CD4-positive, alpha-beta T cell treated with Interferon gamma for 1 hour (primary cell): ENCODE measurements around the gene LYG1.
"Not testable (repeated sequence)": the region's sequence is repeated elsewhere in the genome, so short reads cannot be mapped to it uniquely, and the experiment has no call there.

Source experiments
- DNase-seq: peaks from one replicate; pipeline ENCODE4 v3.0.0-alpha.2; 2020

LYG1 gene

GRCh38 chr2:99301097-99301496 lies at the start of gene LYG1:
Gene LYG1 (minus strand): TSS chr2:99301197. CDS start chr2:99295670, 5,527 bp downstream.
- not testable (repeated sequence) for DNase-seq

- no peak for DNase-seq
Measured at GRCh38 chr2:99350194-99350593, 49.2 kb upstream of the LYG1 start.

GRCh38 chr2:99348173-99348572 lies 47.2 kb upstream of the LYG1 start:
- DNase-seq: no peak

DNA sequence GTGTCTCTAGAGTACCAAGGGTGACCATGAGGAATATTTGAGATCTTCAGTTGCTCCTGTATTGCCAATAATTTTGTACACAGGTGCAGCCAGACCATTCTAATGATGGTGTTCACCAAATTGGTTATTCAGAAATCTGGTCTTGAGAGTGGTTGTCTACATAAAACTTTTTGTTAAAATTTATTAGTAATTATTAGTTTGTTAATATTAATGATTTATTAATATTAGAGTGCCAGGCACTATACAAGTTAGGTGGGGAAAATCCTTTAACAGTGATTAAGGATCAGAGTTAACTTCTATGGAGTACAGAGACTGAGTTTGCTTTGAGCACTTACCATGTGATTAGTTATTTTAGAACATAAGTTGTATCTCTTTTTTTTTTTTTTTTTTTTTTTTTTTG lies 45.2 kb upstream of the LYG1 start:
- DNase-seq: no peak

- DNase-seq: not testable (repeated sequence)
Measured at GRCh38 chr2:99345446-99345845, 44.4 kb upstream of the LYG1 start.

DNA sequence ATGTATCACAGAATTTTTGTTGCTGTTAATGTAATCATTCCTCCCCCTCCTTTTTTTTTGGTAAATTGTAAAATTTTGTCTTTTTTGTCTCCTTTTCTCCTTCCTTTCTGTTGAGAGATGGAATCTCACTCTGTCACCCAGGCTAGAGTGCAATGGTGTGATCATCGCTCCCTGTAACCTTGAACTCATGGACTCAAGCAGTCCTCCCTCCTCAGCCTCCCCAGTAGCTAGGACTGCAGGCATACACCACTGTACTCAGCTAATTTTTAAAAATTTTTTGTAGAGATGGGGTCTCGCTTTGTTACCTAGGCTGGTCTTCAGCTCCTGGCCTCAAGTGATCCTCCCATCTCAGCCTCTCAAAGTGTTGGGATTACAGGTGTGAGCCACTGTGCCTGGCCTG lies 41.5 kb upstream of the LYG1 start:
- DNase-seq: no peak

DNA sequence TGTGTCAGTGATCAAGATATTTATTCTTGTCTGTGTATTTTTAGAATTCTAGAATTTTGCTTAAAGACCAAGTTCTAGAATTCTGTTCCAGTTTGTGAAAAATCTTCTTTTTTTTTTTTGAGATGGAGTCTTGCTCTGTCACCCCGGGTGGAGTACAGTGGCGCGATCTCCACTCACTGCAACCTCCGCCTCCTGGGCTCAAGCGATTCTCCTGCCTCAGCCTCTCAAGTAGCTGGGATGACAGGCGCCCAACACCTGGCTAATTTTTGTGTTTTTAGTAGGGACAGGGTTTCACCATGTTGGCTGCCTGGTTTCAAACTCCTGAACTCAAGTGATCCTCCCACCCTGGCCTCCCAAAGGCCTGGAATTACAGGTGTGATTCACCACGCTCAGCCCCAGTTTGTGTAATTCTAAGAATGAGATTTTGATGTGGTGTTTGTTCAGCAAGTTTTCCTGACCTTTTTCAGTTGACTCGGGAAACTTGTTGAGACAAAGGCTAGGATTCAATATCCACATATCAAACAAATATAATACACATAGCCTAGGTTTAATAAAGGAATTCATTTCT lies 39.8 kb upstream of the LYG1 start:
- no peak for DNase-seq

- no peak for DNase-seq
Measured at GRCh38 chr2:99338029-99338585, 37.1 kb upstream of the LYG1 start.

- peak; percentile 96 for DNase-seq
Measured at GRCh38 chr2:99337113-99338028, 36.4 kb upstream of the LYG1 start, which contains the start of gene EIF5B. Gene EIF5B (plus strand): TSS chr2:99337389. CDS start chr2:99337555, 166 bp downstream.

GRCh38 chr2:99336804-99337112 lies 35.8 kb upstream of the LYG1 start:
- DNase-seq: no peak

DNA sequence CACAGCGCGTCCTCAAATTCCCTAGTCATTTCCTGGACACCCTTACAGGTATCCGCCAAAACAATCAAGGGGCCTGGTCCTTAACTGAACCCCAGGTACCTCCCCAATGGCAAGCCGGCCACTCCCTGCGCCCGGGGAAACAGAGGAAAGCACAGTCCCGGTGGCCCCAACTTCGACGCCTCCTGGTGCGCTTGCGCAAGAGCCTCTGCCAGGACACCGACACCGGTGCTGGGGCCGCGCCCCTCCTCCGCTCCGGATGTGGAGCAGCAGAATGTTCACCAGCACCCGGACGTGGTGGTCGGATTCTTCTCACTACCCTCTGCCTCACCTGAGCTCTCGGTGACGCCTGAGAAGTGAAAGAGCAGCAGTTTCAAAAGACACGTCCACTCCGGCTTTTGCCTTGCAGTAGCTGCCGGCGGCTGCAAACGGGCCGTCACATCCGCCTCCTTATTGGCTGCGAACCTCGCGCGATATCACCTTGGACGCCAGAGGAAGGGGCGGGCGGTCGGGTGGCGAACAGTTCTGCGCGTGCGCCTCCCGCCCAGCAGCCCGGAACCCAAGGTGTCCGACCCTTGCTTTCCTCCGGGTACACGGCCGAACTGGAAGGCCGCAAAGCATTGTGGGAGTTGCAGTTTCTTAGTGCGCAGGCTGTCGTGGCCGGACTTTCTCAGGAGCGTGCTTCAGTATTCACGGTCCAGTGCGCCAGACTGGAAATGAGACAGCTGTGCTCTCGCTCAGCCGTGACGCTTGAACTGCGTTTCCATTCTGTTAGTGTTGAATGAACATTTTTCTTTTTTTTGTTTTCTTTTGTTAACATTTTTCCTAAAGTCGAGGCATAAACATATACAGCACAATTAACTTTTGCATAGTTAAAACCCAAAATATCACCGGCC lies 35.2 kb upstream of the LYG1 start, which contains the start of gene TXNDC9:
Gene TXNDC9 (minus strand): TSS at position 423 of the 893 bp plus-strand sequence. CDS start 3,123 bp downstream, outside the sequence.
- DNase-seq: peak; percentile 99

GRCh38 chr2:99325384-99325783 lies 24.4 kb upstream of the LYG1 start:
- DNase-seq: no peak

- not testable (repeated sequence) for DNase-seq
Measured at GRCh38 chr2:99317873-99318200, 16.8 kb upstream of the LYG1 start.

GRCh38 chr2:99317161-99317872 lies 16.3 kb upstream of the LYG1 start:
- DNase-seq: no peak

DNA sequence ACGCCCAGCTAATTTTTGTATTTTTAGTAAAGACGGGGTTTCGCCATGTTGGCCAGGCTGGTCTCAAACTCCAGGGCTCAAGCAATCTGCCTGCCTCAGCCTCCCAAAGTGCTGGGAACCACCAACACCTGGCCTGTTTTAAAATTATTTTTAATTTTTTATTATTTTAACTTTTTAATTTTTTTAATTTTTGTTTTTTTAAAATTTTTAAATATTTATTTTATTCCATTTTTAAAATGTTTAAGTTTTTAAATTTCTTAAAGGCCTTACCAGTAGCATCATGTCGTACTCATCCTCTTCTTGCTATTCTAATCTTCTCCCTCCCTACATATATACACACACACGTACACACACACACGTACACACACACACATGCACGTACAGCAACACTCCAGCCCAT lies 1.4 kb downstream of the LYG1 start:
- DNase-seq: no peak

GRCh38 chr2:99297994-99298393 lies 3.0 kb downstream of the LYG1 start:
- no peak for DNase-seq

DNA sequence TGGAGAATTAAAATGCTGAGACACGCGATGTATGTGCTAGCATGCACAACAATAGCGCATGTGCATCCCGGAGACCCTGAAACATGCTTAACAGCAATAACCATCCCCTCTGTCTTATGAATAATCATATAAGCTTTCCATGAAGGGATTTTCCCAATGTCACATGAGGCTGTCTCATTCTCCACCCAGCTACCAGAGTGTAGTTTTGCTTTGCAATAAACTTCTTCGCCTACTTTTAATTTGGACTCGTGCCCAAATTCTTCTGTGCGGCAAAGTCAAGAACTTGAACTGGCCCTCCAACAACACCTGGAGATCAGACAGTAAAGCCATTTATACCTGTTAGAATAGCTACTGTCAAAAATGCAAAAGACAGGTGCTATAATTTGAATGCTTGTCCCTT lies 15.5 kb downstream of the LYG1 start:
- no peak for DNase-seq

GRCh38 chr2:99279969-99280695 lies 20.9 kb downstream of the LYG1 start:
- no peak for DNase-seq

DNA sequence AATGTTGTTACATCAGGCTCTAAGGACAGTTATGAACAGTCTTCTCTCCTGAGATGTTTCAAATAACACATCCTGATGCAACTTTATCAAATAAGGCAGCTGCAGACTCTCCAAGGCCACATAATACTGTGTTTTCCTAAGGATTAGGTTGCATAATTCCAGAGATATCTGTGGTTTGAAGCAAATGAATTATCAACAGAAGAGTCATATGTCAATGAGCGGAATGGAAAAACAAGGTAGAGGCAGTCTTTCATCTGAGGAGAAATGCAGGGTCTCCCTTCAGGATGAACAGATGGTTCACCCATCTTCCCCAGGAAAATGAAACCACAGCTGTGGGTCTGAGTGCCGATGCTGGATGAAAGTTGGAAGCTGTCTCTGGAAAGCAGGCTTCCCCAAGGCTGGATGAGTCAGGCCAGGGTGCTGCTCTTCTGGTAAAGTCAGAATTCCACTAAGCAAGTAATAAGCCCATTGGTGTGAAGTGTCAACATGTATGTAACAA lies 22.2 kb downstream of the LYG1 start:
- DNase-seq: no peak

DNA sequence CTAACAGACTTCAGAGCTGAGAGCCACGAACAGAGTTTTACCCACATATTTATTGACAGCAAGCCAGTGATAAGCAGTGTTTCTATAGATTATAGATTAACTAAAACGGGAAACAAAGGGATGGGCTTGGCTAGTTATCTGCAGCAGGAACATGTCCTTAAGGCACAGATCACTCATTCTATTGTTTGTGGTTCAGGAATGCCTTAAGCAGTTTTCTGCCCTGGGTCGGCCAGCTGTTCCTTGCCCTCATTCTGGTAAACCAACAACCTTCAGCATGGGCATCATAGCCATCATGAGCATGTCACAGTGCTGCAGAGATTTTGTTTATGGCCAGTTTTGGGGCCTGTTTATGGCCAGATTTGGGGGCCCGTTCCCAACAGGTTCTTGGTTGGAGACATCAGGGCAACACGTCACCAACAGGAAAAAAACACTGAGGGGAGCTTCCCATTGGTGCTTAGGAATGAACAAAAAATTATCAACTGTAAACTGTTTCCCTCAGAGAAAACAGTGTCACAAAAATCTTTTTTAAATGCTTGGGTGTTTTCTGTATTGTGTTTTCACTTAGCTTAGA lies 22.7 kb downstream of the LYG1 start:
- not testable (repeated sequence) for DNase-seq

GRCh38 chr2:99275882-99276281 lies 25.1 kb downstream of the LYG1 start:
- no peak for DNase-seq
